ENCODE results near the gene AHR.
"Not testable (repeated sequence)": the region's sequence is repeated elsewhere in the genome, so short reads cannot be mapped to it uniquely, and the experiment has no call there.

Gene AHR

DNA sequence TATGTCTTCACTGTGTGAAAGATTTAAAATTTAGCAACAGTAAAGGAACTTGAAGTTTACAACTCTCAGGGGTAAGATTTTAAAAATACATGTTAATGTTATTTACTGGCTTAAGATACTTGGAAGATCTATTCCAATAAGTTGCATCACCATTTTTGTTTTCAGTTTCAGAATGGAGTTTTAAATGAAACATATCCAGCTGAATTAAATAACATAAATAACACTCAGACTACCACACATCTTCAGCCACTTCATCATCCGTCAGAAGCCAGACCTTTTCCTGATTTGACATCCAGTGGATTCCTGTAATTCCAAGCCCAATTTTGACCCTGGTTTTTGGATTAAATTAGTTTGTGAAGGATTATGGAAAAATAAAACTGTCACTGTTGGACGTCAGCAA, 44.3 kb downstream of the AHR start:
- no peak for DNase-seq

DNA sequence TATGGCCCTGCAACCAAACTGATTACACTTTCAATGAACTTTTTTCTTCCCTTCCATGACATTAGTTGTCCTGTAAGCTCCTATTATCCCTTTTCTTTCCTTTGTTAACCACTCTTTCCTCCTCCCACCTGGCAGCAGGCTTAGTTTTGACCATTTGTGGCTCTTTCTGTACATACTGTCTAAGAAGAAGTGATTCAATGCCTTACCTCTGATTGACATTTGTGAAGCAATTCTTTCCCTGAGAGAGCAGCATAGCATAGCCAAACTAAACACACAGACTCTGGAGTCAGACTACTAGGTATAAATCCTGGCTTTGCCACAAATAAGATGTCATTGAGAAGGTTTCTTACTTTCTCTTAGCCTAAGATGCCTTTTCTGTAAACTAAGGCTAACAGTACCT, 48.9 kb downstream of the AHR start:
- DNase-seq: no peak

DNA sequence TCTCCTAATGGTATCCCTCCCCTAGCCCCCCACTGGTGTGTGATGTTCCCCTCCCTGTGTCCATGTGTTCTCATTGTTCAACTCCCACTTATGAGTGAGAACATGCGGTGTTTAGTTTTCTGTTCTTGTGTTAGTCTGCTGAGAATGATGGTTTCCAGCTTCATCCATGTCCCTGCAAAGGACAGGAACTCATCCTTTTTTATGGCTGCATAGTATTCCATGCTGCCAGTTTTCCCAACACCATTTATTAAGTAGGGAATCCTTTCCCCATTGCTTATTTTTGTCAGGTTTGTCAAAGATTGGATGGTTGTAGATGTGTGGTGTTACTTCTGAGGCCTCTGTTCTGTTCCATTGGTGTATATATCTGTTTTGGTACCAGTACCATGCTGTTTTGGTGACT, 50.5 kb downstream of the AHR start:
- not testable (repeated sequence) for DNase-seq

DNA sequence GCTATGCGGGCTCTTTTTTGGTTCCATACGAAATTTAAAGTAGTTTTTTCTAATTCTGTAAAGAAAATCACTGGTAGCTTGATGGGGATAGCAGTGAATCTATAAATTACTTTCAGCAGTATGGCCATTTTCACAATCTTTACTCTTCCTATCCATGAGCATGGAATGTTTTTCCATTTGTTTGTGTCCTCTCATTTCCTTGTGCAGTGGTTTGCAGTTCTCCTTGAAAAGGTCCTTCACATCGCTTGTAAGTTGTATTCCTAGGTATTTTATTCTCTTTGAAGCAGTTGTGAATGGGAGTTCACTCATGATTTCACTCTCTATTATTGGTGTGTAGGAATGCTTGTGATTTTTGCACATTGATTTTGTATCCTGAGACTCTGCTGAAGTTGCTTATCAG, 51.9 kb downstream of the AHR start:
- DNase-seq: not testable (repeated sequence)

DNA sequence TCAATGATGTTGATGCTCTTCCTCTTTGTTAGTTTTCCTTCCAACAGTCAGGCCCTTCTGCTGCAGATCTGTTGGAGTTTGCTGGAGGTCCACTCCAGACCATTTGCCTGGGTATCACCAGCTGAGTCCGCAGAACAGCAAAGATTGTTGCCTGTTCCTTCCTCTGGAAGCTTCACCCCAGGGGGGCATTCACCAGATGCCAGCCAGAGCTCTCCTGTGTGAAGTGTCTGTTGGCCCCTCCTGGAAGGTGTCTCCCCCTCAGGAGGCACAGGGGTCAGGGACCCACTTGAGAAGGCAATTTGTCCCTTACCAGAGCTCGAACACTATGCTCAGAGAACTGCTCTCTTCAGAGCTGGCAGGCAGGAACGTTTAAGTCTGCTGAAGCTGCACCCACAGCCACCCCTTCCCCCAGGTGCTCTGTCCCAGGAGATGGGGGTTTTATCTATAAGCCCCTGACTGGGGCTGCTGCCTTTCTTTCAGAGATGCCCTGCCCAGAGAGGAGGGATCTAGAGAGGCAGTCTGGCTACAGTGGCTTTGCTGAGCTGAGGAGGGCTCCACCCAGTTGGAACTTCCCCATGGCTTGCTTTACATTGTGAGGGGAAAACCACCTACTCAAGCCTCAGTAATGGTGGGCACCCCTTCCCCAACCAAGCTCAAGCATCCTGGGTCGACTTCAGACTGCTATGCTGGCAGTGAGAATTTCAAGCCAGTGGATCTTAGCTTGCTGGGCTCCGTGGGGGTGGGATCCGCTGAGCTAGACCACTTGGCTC, 55.4 kb downstream of the AHR start:
- not testable (repeated sequence) for DNase-seq

DNA sequence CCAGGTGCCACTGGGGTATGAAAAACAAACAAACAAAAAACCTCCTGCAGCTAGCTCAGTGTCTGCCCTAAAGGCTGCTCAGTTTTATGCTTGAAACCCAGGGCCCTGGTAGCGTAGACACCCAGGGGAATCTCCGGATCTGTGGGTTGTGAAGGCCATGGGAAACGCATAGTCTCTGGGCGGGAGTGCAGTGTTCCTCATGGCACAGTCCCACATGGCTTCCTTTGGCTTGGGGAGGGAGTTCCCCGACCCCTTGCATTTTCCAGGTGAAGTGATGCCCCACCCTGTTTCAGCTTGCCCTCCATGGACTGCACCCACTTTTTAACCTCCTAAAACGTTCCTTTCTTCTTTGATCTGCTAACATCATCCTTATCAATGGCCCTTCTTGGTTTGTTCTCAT, 56.0 kb downstream of the AHR start:
- DNase-seq: no peak

DNA sequence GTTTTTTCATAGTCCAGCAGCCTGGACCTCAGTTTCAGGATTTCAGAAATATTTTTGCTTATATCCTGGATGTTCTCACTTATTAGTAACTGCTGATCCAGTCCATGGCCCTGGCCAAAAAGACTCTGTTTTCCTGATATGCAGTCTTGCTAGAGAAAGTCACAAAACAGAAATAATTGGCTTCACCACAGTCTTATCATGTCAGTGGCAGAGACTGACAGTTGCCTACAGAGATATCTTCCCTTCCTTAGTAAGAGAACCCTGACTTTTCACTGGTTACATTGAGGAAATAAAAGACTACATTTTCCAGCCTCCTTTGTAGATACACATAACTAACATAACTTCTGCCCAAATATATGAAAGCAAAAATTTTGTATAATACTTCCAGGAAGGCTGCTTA, 56.6 kb downstream of the AHR start:
- DNase-seq: no peak

DNA sequence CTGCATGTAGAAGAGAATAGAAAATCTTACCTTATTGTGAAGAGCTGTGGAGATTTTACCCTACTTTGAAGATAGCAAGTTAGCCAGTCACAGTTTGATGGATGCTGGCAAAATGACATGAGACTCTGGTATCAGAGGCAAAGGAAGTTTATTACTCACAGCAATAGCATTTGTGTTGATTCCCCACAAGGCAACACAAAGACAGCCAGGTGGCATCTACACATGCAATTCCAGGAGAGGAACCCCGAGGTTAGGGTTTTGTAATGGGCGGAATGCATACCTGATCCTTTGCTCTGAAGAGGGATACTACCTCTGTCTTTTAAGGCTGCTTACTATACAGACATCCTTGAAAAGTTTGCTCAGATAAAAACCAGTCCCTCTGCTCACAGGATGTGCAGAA, 59.5 kb downstream of the AHR start:
- DNase-seq: no peak

DNA sequence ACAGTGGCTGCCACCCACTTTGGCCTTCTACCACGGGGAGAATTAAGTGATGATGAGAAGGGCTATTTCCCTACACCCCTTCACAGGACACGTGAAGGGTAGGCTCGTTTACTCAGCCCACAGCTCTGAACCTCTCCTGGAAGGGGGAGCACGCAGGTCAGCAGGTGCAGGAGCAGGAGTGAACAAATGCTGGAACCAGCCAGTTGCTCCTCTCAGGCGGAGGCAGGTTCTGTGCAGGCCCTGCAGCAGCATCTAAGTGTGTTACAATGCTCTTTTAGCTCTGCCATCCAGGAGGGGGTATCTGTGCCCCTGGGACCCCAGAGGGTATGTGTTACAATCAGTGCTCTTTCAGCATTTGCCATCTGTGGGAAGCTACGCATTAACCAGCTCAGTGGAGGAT, 61.2 kb downstream of the AHR start:
- DNase-seq: no peak

DNA sequence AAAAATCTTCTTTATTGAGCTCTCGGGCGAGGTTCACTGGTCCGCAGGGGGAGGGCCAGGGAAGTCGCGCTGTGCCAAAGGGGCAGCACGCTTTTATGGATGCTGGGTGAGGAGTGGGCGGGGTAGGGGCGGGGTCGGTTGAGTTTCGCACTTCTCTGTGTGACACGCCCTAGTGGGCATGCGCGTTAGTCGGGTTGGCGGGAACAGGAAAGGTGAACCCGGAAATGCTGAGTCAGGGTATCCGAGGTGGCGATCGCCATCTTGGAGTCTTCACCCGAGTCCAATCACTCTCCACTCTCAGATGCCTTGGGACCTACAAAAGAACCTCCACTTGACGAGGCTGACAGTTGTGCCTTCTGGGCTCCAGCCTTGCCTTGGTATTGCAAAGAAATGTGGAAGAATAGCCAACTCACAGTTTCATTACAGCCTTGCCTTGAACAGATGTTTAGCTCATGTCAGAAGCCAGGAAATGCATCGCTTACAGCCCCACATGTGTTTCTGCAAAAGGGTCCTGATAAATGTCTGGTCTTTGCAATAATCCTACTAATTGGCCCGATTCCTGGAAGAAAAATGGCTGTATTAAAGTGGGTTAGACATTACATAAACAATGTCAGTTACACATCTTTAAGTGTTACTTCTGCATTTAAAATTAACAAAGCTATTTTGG, 64.1 kb downstream of the AHR start:
- DNase-seq: no peak

DNA sequence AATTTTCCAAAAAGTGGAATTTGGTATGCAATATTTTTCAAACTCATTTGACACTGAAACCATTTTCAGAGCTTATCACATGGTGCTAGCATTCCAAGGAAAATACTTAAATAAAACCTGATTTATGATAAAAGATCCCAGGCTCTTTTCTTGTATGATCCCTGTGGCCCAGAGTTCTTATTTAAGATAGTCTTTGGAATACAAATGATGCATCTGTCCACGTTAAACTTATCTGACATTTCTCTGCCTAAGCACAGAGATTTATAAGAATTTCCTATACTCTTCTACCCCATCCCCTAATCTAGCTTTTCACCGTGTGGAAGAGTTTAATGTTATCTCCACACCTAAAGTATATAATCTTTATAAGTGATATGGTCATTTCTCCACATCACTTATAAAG, 66.2 kb downstream of the AHR start:
- no peak for DNase-seq

DNA sequence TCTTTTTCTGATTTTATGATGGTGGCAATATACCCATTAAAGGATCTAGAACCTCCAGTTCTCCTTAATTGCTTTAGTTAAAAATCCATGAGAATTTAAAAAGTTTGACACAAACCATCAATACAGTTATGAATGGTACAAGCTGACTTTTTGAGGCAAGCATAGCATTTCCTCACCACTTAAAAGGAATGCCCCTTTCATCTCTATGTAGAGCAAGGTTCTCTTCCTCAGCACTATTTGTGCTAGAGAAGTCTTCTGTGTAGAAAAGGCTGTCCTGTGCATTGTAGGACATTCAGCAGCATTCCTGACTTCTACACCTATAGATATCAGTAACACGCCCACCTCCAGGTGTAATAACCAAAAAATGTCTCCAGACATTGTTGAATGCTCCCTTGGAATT, 67.3 kb downstream of the AHR start:
- no peak for DNase-seq

DNA sequence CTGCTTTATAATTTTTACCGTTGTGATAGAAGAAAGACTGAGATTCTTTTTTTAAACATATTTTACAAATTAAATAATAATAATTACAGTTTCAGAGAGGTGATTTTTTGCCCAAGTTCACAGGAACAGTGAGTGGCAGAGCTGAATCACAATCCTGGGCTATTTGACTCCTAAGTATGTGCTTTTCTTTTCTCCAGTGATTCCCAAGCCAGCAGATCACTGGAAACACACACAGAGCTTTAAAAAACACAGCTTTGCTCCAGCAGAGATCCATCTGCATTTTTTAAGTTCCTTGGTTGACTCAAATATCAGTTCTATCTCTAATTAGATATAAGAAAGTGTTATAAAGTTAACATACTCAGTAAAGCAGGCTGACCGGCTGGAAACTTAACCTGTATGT, 69.0 kb downstream of the AHR start:
- DNase-seq: no peak

DNA sequence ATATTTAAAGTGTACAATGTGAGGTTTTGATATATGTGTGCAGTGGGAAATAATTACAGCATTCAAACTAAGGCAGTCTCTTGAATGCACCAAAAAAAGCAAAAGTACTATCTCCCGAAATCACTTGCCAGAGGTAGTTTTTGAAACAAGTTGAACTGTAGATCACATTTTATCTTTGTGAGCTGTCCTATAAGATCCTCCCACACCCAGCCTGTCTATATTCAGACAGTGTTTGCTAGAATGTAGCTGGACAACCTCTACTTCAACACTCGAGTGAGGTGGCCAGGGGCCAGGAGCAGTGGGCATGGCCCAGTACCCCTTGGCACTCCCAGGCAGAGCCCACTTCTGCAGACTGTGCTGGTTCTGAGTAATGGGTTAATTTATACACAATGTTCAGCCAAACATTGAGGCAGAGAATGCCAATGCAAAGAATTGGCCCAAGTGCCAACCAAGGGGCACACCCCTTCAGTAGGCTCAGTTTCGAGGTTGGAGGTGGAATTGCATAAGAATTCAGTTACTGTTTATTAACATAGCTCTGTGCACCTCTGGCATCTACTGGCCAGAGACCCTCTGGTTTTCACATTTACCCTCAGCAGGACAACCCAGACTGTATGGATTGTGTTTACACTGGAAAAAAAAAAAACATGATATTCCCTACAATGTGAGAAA, 70.5 kb downstream of the AHR start:
- no peak for DNase-seq

DNA sequence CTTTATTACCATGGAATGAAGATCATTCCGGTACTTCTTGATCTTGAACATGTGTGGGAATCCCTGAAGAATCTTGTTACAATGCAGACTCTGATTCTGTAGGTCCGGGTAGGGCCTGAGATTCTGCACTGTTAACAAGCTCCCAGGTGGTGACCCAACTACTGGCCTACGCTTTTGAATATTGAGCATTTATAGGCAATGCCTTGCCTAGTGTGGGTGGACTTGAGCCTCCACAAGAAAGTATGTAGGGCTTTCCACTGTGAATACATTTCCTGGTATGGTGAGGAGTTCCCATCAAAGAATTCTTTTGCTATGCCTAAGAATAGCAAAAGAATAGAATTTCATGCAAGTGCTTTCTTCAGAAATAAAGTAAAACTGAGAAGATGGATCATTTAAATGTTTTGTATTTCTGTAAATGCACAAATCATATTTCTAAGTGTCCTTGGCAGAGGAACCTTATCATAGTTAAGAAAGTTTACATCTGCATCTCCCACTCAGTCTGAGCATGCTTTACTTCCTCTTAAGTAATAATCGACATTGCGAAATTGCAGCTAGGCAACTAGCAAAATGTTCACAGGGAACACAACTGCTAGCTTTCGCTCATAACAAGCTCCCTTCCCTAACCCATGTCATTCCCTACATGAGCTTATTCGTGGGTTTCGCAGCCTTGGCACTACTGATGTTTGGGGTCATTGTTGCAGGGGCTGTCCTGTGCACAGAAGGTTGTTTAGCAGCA, 71.4 kb downstream of the AHR start:
- DNase-seq: no peak

DNA sequence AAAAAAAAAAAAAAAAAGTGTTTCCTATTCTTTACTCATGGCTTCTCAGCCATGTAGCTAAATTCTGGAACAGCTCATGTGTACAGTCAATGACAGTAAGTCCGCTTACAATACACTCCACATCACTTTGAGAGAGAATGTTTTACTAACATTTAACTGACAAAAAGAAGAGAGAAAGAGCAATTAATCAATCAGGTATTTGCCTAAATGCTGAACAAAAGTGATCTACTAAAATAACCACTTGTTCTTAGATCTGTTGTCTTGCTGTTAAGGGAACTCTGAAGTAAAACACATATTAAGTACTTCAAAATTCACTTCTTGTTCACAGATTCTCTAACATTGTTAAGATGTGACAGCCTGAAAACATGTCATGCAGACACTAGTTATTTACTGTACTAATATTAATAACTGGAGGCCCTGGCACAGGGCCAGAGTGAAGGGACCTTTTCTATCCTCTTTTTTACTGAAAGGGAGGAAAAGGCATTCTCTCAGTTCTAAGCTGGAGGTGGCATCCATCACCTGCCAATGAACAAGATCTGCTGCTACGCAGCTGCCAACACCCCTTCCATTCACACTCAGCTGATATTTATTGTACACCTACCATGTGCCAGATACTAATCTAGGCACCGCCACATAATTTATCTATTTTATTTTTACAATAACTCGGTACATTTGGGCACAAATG, 72.6 kb downstream of the AHR start:
- no peak for DNase-seq

DNA sequence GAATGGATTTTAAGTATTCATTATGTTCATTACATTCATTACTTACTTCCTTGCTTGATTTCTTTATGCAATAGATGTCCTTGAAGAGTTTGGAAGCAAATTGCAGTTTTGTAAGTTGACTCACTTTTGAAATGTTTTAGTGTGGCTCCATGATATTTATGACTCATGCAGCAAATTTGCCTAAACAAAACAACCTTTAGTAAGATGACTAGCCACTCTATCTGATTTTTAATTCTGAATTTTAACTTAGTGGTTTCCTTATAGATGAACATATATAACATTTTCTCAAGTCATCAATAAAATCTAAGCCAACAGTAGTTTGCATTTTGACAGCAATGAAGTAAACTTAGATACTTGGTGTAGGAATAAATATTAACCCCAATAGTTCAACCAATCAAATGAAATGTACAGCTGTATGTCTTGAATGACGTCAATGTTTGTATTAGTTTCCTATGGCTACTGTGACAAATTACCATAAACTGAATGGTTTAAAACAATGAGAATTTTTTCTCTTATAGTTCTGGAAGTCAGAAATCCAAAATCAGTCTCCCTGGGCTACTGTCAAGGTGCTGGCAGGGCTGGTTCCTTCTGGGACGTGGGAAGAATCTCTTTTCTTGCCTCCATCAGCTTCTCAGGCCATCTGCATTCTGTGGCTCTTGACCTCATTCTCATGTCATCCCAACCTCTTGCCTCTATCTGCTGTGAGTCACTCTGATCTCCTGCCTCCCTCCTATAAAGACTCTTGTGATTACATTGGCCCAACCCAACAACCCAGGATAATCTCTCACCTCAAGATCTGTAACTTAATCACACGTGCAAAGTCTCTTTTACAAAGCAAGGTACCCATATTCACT, 73.4 kb downstream of the AHR start:
- no peak for DNase-seq

DNA sequence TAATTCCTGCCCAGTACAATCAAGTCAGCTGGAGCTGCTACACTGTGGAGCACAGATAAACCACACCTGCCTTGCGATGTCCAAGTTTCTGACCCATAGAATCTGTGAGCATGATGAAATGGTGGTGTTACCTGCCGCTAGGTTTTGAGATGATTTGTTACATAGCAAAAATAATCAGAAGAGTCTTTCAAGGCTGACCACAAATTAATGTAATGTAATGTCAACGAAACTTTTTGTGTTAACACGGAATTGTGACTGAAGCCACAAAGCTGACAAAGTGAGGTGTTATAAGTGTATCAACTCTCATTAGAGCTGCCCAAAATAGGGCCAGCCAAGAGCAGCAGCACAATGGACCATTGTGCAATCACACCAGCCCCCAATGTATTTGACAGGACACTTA, 75.7 kb downstream of the AHR start:
- DNase-seq: no peak

DNA sequence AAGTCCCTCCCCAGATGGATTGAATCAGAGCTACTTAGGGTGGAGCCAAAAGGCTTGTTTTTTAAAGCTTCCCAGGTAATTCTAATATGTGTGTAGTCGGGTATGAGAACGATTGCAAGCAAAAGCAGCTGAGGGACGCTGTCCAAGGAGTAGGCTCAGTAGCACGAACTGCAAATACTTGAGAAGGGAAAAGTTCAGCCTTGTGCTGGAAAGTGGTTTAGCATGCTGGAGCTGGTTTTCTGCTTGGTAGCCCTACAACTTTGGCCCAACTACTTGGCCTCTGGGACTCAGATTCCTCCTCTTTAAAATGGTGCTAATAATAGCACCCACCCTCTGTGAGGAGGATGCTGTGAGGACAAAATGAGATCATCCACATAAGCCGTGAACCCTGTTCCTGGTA, 76.2 kb downstream of the AHR start:
- no peak for DNase-seq

DNA sequence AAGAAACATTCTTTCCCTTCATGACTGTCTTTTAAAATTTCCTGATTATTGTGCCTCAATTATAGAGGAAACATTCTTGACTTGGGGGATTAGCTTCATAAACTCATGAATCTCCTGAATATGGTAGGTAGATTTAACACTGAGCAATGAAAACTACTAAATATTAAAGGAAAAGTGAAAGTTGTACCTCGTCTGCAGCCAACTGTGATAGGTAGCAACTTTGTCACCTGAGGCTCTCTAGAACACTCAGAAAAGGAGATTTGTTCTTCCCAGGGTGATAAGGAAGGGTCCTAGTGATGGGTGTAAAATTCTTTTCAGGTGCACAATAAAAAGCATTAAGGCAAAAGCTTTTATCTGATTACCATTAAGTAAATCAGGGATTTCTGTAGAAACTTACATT, 78.1 kb downstream of the AHR start:
- DNase-seq: no peak

DNA sequence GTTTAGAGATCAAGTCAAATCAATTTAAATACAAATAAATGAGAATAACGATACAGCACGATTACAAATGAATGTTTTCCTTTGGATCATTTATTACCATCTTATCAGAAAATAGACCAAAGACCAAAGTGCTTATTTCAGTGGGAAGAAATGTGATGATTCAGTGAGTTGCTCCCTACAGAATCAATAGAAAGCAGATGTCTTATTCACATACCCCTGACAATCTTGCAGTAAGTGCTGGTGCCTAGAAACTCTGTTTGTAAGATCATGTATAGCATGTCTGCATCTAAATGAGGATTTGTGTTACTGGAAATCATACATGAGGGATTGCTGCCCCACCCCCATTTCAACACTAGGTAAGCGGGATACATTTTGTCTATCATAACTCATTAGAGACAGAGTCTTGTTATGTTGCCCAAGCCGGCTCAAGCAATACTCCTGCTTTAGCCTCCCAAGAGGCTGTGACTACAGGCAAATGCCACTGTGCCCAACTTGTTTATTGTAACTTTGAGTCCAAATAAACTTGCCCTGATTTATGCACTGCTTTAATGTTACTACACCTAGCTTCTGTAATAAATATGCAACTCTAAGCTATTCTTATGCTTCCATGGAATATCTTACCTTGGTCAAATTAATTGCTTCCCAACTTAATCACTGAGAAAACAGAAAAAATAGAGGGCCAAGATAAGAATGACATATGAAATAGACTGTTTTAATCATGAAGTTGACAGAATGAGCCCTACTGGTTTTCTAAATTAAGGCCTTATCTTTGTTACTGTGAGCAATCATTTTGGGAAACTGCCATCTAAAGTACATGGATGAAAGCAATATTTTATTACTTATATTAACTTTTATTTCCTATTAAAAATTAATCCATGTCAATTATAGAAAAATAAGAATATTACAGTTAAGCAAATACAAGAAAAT, 82.5 kb downstream of the AHR start:
- no peak for DNase-seq

Data from NCI-H345 (cell line).